Kidney (tissue), 14 donors: ENCODE measurements around the gene SMAD2. TPM values are rescaled to one million over a fixed set of nuclear protein-coding genes. Genes with fewer than 3 reads are reported as not detected.

Source experiments
- DNase-seq, 5 donors: peaks; one replicate each; pipeline ENCODE4 v3.0.0-alpha.2; 2013 to 2020
- FAIRE-seq: peaks from 2 replicates; lab custom pipeline; 2012; peaks lifted over from hg19 to GRCh38; lab: Jason Lieb, UNC
- H3K27ac ChIP-seq, 2 donors: one replicate each; pipeline ENCODE4 v1.7.0; 2013; ENCODE audit warnings: low read depth in 2 of 2, low read length in 2 of 2, inconsistent platforms in 1 of 2
- H3K27me3 ChIP-seq: one replicate; pipeline ENCODE4 v1.7.1; 2013; ENCODE audit warnings: low read length, inconsistent platforms; ENCODE audit not compliant: control insufficient read depth, insufficient read depth
- H3K36me3 ChIP-seq, 3 donors: one replicate each; pipeline versions ENCODE4 v1.7.0 to v1.7.1; 2013; ENCODE audit warnings: low read length in 3 of 3, control low read depth in 1 of 3, inconsistent platforms in 1 of 3; ENCODE audit not compliant: insufficient read depth in 3 of 3, control insufficient read depth in 2 of 3
- H3K4me1 ChIP-seq, 3 donors: one replicate each; pipeline versions ENCODE4 v1.7.0 to v1.7.1; 2013; ENCODE audit warnings: low read length in 3 of 3, inconsistent platforms in 1 of 3, low read depth in 1 of 3; ENCODE audit not compliant: control insufficient read depth in 2 of 3, insufficient read depth in 2 of 3
- H3K4me3 ChIP-seq, 3 donors: one replicate each; pipeline versions ENCODE4 v1.7.0 to v1.8.1; 2013; ENCODE audit warnings: low read length in 3 of 3, control low read depth in 1 of 3, inconsistent platforms in 1 of 3
- H3K9ac ChIP-seq, 3 donors: one replicate each; pipeline versions ENCODE4 v1.7.0 to v1.7.1; 2013; ENCODE audit warnings: low read length in 3 of 3, control low read depth in 1 of 3, inconsistent platforms in 1 of 3
- H3K9me3 ChIP-seq, 3 donors: one replicate each; pipeline versions ENCODE4 v1.7.0 to v1.7.1; 2013; ENCODE audit warnings: low read length in 3 of 3, control low read depth in 1 of 3, inconsistent platforms in 1 of 3; ENCODE audit not compliant: control insufficient read depth in 2 of 3, insufficient read depth in 1 of 3
- CTCF ChIP-seq: IDR thresholded peaks from 3 replicates; pipeline ENCODE4 v1.5.1; 2012; ENCODE audit warnings: mild to moderate bottlenecking, moderate library complexity, borderline replicate concordance; ENCODE audit not compliant: insufficient read depth; ENCODE audit errors: extremely low read depth
- intact Hi-C: fragments of 100-400 bp; cut with DNase I; formaldehyde crosslinking; loops from one replicate; pipeline ENCODE4 v1.11.1; 2022
- polyA plus RNA-seq: library from polyadenylated mRNA; stranded (reverse); fragments of 350-450 nt; fragmentation: Illumina TruSeq; extraction: RNeasy Lipid Tissue Mini Kit (QIAGEN cat#74804); gene quantifications from one replicate; pipeline ENCODE4 v1.2.3, GENCODE V29; 2014; ENCODE audit warnings: low read depth, low replicate concordance; ENCODE audit not compliant: insufficient read depth
- total RNA-seq: library from RNA; stranded (reverse); fragmentation: NEBNext Ultra II Directional; extraction: Animal tissue kit (Norgen Biotek cat#: 25700); gene quantifications from one replicate; pipeline ENCODE4 v1.2.1, GENCODE V29; 2021
- donor health status: control.
- donor health status: control.
- donor health status: control.
- donor health status: control.
- donor health status: control.
- donor health status: DM: yes; HTN: yes; CAD: no.
- donor health status: Normal renal cell carcinoma (clear cell type).

SMAD2 gene
- total and polyA plus RNA-seq, 2 donors from 2014 or later, result 29.9 to 147 TPM

GRCh38 chr18:47809420-47809819 is 121.0 kb downstream of the SMAD2 start:
- Histone ChIP-seq H3K4me1 (no peaks in the 10 kb centered on the region), H3K4me3 (no peak overlapping the region), H3K27ac (no peak overlapping the region), H3K27me3 (no peaks in the 10 kb centered on the region), H3K36me3 (no peaks in the 10 kb centered on the region), H3K9me3 (peaks cover 0 to 3% (median 0%) of the 10 kb centered on the region in 3 donors), H3K9ac (no peak overlapping the region)
- no peak for FAIRE-seq
- intact Hi-C loops, result no loop called here
- no peak for DNase-seq
- TF ChIP-seq CTCF, result no peak

- Histone ChIP-seq H3K27me3 (no peaks in the 10 kb centered on the region), H3K4me1 (no peaks in the 10 kb centered on the region), H3K4me3 (no peak overlapping the region), H3K36me3 (no peaks in the 10 kb centered on the region), H3K27ac (no peak overlapping the region), H3K9me3 (peaks cover 0 to 3% (median 0%) of the 10 kb centered on the region in 3 donors), H3K9ac (no peak overlapping the region)
- intact Hi-C loops, result no loop called here
- no peak for TF ChIP-seq CTCF
- no peak for DNase-seq
- no peak for FAIRE-seq
Observed at GRCh38 chr18:47802802-47803201, 127.7 kb downstream of the SMAD2 start.

- FAIRE-seq, result no peak
- H3K9me3 ChIP-seq, result peaks cover 0 to 3% (median 0%) of the 10 kb centered on the region in 3 donors
- no peaks in the 10 kb centered on the region for H3K36me3 ChIP-seq
- DNase-seq, result no peak
- no peak overlapping the region for H3K27ac ChIP-seq
- no peak overlapping the region for H3K4me3 ChIP-seq
- no peak overlapping the region for H3K9ac ChIP-seq
- TF ChIP-seq CTCF, result no peak
- intact Hi-C loops, result no loop called here
- no peaks in the 10 kb centered on the region for H3K4me1 ChIP-seq
- H3K27me3 ChIP-seq, result no peaks in the 10 kb centered on the region
Observed at GRCh38 chr18:47801817-47802216, 128.6 kb downstream of the SMAD2 start.

- DNase-seq, result no peak
- Histone ChIP-seq H3K9ac (no peak overlapping the region), H3K4me1 (no peaks in the 10 kb centered on the region), H3K27me3 (no peaks in the 10 kb centered on the region), H3K27ac (no peak overlapping the region), H3K9me3 (no peaks in the 10 kb centered on the region), H3K4me3 (no peak overlapping the region), H3K36me3 (no peaks in the 10 kb centered on the region)
- intact Hi-C loops, result no loop called here
- no peak for TF ChIP-seq CTCF
- no peak for FAIRE-seq
Observed at GRCh38 chr18:47800756-47801155, 129.7 kb downstream of the SMAD2 start.
